GM23248 (cell line): Measurements from ENCODE around the gene ABI1. TPM values are rescaled to one million over a fixed set of nuclear protein-coding genes. Genes with fewer than 3 reads are reported as not detected.

Experiments
- DNase-seq: peaks from one replicate; pipeline ENCODE4 v3.0.0-alpha.2; 2015
- H2AFZ ChIP-seq: fragments of 200-600 bp; sonication (generic); 2 replicates; pipeline ENCODE4 v1.6.1; 2016; ENCODE audit warnings: antibody characterized with exemption
- H3F3A ChIP-seq: fragments of 200-600 bp; sonication (generic); 2 replicates; pipeline ENCODE4 v1.6.1; 2016; ENCODE audit warnings: mild to moderate bottlenecking, antibody characterized with exemption, mixed run types; ENCODE audit not compliant: insufficient read depth
- H3K27ac ChIP-seq: fragments of 200-600 bp; sonication (generic); 2 replicates; pipeline ENCODE4 v1.5.1; 2016; ENCODE audit warnings: mild to moderate bottlenecking
- H3K27me3 ChIP-seq: fragments of 200-600 bp; sonication (generic); replicated peaks from 2 replicates; pipeline ENCODE4 v1.6.1; 2016; ENCODE audit warnings: mild to moderate bottlenecking; ENCODE audit not compliant: insufficient read depth
- H3K36me3 ChIP-seq: fragments of 200-600 bp; sonication (generic); 2 replicates; pipeline ENCODE4 v1.6.1; 2016; ENCODE audit warnings: low read depth, mild to moderate bottlenecking
- H3K4me1 ChIP-seq: fragments of 200-600 bp; sonication (generic); 2 replicates; pipeline ENCODE4 v1.6.1; 2016; ENCODE audit warnings: mild to moderate bottlenecking; ENCODE audit not compliant: insufficient read depth
- H3K4me2 ChIP-seq: fragments of 200-600 bp; sonication (generic); one replicate; pipeline ENCODE4 v1.6.1; 2016; ENCODE audit warnings: mild to moderate bottlenecking; ENCODE audit not compliant: unreplicated experiment
- H3K4me3 ChIP-seq: fragments of 200-600 bp; sonication (generic); 2 replicates; pipeline ENCODE4 v1.5.1; 2016; ENCODE audit warnings: mild to moderate bottlenecking
- H3K79me2 ChIP-seq: fragments of 200-600 bp; sonication (generic); 2 replicates; pipeline ENCODE4 v1.6.1; 2016; ENCODE audit warnings: mild to moderate bottlenecking; ENCODE audit not compliant: insufficient read depth
- H3K9ac ChIP-seq: fragments of 200-600 bp; sonication (generic); 2 replicates; pipeline ENCODE4 v1.6.1; 2016; ENCODE audit warnings: mild to moderate bottlenecking
- H3K9me2 ChIP-seq: fragments of 200-600 bp; sonication (generic); 2 replicates; pipeline ENCODE4 v1.6.1; 2016; ENCODE audit warnings: mixed run types, mild to moderate bottlenecking, moderate library complexity; ENCODE audit not compliant: insufficient read depth
- H3K9me3 ChIP-seq: fragments of 200-600 bp; sonication (generic); one replicate; pipeline ENCODE4 v1.6.1; 2017; ENCODE audit warnings: low read depth
- H4K20me1 ChIP-seq: fragments of 200-600 bp; sonication (generic); 2 replicates; pipeline ENCODE4 v1.6.0; 2016; ENCODE audit not compliant: insufficient read depth
- EZH2 ChIP-seq: fragments of 200-600 bp; sonication (generic); IDR thresholded peaks from 2 replicates; pipeline ENCODE4 v1.6.1; 2018; ENCODE audit warnings: antibody characterized with exemption, mild to moderate bottlenecking; ENCODE audit not compliant: insufficient read depth, poor library complexity, severe bottlenecking
- EZH2phosphoT487 ChIP-seq: fragments of 200-600 bp; sonication (generic); IDR thresholded peaks from 2 replicates; pipeline ENCODE4 v1.6.1; 2018; ENCODE audit warnings: antibody characterized with exemption, moderate library complexity, mild to moderate bottlenecking, low read depth; ENCODE audit not compliant: insufficient read depth
- WGBS, 2 experiments: methylation state at CpG; one replicate each; pipeline ENCODE4 v1.1.6; 2015 to 2017; ENCODE audit warnings: low lambda C conversion rate in 2 of 2, low coverage in 1 of 2; ENCODE audit errors: missing lambda C conversion rate in 2 of 2; 5-methylcytosine and 5-hydroxymethylcytosine counted together
- in situ Hi-C: fragments of 300-500 bp; cut with MboI; formaldehyde crosslinking; loops from 2 replicates; pipeline ENCODE4 v1.15.0; 2020
- polyA plus RNA-seq: library from polyadenylated mRNA; unstranded; fragments of >200 nt; fragmentation: Nextera tagmentation; extraction: Ambion mirVana; gene quantifications from 2 replicates; pipeline ENCODE4 v1.2.1, GENCODE V29; 2016
- total RNA-seq: library from RNA; depleted of rRNA; stranded (reverse); fragments of >200 nt; shearing (Covaris generic); gene quantifications from 2 replicates; pipeline ENCODE4 v1.2.3, GENCODE V29; 2014

The ABI1 gene
- total and polyA plus RNA-seq, 2 experiments from 2014 or later: 60.3 to 79.0 TPM

GRCh38 chr10:26824015-26824690 is 36.6 kb downstream of the ABI1 start:
- in situ Hi-C loops: no loop called here
- no peaks in the 10 kb centered on the region for H3K9me3 ChIP-seq
- DNase-seq: no peak
- H4K20me1 ChIP-seq: peaks cover 2% of the 10 kb centered on the region; the same call in 1 of the 2 replicates
- no peak for TF ChIP-seq EZH2phosphoT487
- TF ChIP-seq EZH2: no peak
- no peaks in the 10 kb centered on the region for H3F3A ChIP-seq
- H3K79me2 ChIP-seq: peaks cover 100% of the 10 kb centered on the region
- WGBS, 2 experiments: 98 to 100% methylated on average over 1 of the region's 1 CpG
- no peaks in the 10 kb centered on the region for H3K4me1 ChIP-seq
- no peak overlapping the region for H3K4me2 ChIP-seq
- no peaks in the 10 kb centered on the region for H3K9me2 ChIP-seq
- H3K27me3 ChIP-seq: no peaks in the 10 kb centered on the region
- no peaks in the 10 kb centered on the region for H3K36me3 ChIP-seq
- H3K27ac ChIP-seq: no peak overlapping the region
- no peak overlapping the region for H3K4me3 ChIP-seq
- H3K9ac ChIP-seq: no peak overlapping the region
- H2AFZ ChIP-seq: no peak overlapping the region

DNA sequence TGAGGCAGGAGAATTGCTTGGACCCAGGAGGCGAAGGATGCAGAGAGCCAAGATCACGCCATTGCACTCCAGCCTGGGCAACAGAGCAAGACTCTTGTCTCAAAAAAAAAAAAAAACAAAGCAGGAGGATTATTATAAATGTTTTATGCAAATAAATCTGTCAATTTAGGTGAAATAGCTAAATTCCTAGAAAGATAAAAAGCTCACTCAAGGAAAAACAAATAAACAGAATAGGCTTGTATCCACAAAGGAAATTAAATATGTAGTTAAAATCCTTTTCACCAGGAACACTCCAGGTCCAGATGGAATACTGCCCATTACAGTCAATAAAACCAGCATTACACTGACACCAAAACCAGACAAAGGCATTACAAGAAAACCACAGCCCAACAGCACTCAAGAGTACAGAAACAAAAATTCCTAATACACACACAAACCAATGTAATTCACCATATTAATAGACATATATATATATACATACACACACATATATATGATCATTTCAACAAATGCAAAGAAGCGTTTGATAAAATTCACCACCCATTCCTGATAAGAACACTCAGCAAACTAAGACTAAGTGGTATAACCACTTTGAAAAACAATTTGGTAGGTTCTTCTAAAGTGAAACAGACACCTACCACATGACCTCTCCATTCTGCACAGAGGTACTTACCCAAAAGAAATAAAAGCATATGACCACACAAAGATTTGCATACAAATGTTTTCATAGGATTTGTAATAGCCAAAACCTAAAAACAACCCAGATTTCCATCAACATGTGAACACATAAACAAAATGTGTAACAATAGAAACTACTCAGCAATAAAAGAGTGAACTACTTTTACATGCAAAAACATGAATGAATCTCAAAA is 38.8 kb downstream of the ABI1 start:
- in situ Hi-C loops: no loop called here
- DNase-seq: no peak

GRCh38 chr10:26815500-26815899 is 45.3 kb downstream of the ABI1 start:
- Histone ChIP-seq H3K9ac (no peak overlapping the region), H3F3A (peaks cover 10% of the 10 kb centered on the region; the same call in 1 of the 2 replicates), H2AFZ (no peak overlapping the region), H3K27ac (no peak overlapping the region), H3K9me2 (no peaks in the 10 kb centered on the region), H3K4me3 (no peak overlapping the region), H3K79me2 (peaks cover 100% of the 10 kb centered on the region), H4K20me1 (peaks cover 12% of the 10 kb centered on the region), H3K9me3 (no peaks in the 10 kb centered on the region), H3K4me1 (peaks cover 17% of the 10 kb centered on the region), H3K27me3 (no peaks in the 10 kb centered on the region), H3K4me2 (no peak overlapping the region), H3K36me3 (no peaks in the 10 kb centered on the region)
- TF ChIP-seq EZH2 (no peak), EZH2phosphoT487 (no peak)
- in situ Hi-C loops: no loop called here
- DNase-seq: no peak
- 86 to 90% methylated on average over 2 of the region's 2 CpGs for WGBS, 2 experiments

More for the DNA sequence above, 38.8 kb downstream of the ABI1 start:
- WGBS, 2 experiments: 99 to 100% methylated on average over 3 of the region's 3 CpGs
- H3K9me2 ChIP-seq: no peaks in the 10 kb centered on the region
- no peaks in the 10 kb centered on the region for H3K9me3 ChIP-seq
- no peak for TF ChIP-seq EZH2phosphoT487
- TF ChIP-seq EZH2: no peak
- H3K36me3 ChIP-seq: no peaks in the 10 kb centered on the region
- H3K4me3 ChIP-seq: no peak overlapping the region
- H2AFZ ChIP-seq: no peak overlapping the region
- H3K4me2 ChIP-seq: no peak overlapping the region
- no peaks in the 10 kb centered on the region; the same call in 1 of the 2 replicates for H3F3A ChIP-seq
- peaks cover 7% of the 10 kb centered on the region for H3K4me1 ChIP-seq
- no peak overlapping the region for H3K27ac ChIP-seq
- H3K9ac ChIP-seq: no peak overlapping the region
- H3K27me3 ChIP-seq: no peaks in the 10 kb centered on the region
- peaks cover 100% of the 10 kb centered on the region for H3K79me2 ChIP-seq
- H4K20me1 ChIP-seq: peaks cover 5% of the 10 kb centered on the region; the same call in 1 of the 2 replicates

- H3K4me3 ChIP-seq: no peak overlapping the region
- no peak overlapping the region for H3K27ac ChIP-seq
- H2AFZ ChIP-seq: no peak overlapping the region
- in situ Hi-C loops: no loop called here
- 0 out of 2 replicates have a peak, but pooled peaks cover 8% of the 10 kb centered on the region for H4K20me1 ChIP-seq
- TF ChIP-seq EZH2phosphoT487: no peak
- TF ChIP-seq EZH2: no peak
- no peaks in the 10 kb centered on the region for H3K36me3 ChIP-seq
- peaks cover 4% of the 10 kb centered on the region; the same call in 1 of the 2 replicates for H3K4me1 ChIP-seq
- H3K9me3 ChIP-seq: no peaks in the 10 kb centered on the region
- peaks cover 100% of the 10 kb centered on the region for H3K79me2 ChIP-seq
- H3K9me2 ChIP-seq: no peaks in the 10 kb centered on the region
- H3K9ac ChIP-seq: no peak overlapping the region
- no peak overlapping the region for H3K4me2 ChIP-seq
- 93% methylated on average over 7 of the region's 7 CpGs for WGBS, 2 experiments
- 0 out of 2 replicates have a peak, but pooled peaks cover 3% of the 10 kb centered on the region for H3F3A ChIP-seq
- no peak for DNase-seq
- no peaks in the 10 kb centered on the region for H3K27me3 ChIP-seq
Measured at GRCh38 chr10:26810435-26811026, 50.2 kb downstream of the ABI1 start.
